Adipose tissue (tissue), 3 donors: ENCODE data around the gene MICALL2. TPM values are rescaled to one million over a fixed set of nuclear protein-coding genes. Genes with fewer than 3 reads are reported as not detected.

Experiments
- H3K27ac ChIP-seq: one replicate; pipeline ENCODE4 v1.5.1; 2013; ENCODE audit warnings: low read depth, low read length
- WGBS, 3 donors: extraction: QIAGEN DNeasy Blood & Tissue Kit; methylation state at CpG; one replicate each; pipeline ENCODE4 v1.1.7; 2013; 5-methylcytosine and 5-hydroxymethylcytosine counted together
- polyA plus RNA-seq, 3 donors: library from polyadenylated mRNA; stranded (reverse); fragments of 200-250 nt; gene quantifications; one replicate each; pipeline ENCODE4 v1.2.3, GENCODE V29; 2013
- donor health status: healthy with polysubstance abuse.
- donor health status: Bipolar disorder and iron deficiency.
- donor health status: healthy.

The MICALL2 gene
- polyA plus RNA-seq, 3 donors, result 8.5 to 24.2 (median 20.9) TPM

DNA sequence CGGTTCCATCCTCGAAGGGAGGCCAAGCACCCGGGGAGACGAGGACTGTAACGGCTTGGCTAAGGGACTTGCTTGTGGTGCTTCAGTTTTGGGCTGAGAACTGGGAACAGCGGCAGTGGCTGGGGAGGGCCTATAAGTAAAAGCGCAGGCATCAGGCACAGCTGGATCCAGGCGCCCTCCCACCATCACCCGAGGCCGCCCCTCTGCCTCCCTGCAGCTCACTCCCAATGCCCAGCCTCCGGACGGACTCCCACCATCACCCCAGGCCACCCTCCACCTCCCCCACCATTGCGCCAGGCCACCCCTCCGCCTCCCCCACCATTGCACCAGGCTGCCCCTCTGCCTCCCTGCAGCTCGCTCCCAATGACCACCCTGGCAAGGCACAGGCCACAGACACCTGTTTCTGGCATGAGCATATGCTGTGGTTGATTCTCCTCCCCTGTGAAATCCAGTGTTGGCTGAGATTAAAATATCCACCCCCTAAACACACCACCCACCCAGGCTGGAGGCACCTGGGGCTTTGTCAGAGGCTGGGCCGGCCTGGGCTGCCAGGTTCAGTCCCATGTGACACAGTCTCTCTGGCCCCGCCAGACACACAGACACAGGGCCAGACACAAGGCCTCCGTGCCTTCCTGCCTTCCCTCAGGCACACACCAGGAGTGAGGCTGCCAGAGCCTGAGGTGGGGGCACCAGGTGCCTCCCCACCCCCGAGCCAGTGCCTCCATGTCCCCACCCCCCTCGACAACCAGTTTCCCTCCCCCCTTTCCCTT is 16.7 kb downstream of the MICALL2 start:
- 91 to 93% (median 91%) methylated on average over 17 to 20 of the region's 20 CpGs for WGBS, 3 donors

GRCh38 chr7:1441615-1442354 is 17.5 kb downstream of the MICALL2 start:
- WGBS, 3 donors, result 84 to 95% (median 87%) methylated on average over 38 to 41 of the region's 41 CpGs
- H3K27ac ChIP-seq, result no peak overlapping the region

More for the DNA sequence above, 16.7 kb downstream of the MICALL2 start:
- H3K27ac ChIP-seq, result no peak overlapping the region

DNA sequence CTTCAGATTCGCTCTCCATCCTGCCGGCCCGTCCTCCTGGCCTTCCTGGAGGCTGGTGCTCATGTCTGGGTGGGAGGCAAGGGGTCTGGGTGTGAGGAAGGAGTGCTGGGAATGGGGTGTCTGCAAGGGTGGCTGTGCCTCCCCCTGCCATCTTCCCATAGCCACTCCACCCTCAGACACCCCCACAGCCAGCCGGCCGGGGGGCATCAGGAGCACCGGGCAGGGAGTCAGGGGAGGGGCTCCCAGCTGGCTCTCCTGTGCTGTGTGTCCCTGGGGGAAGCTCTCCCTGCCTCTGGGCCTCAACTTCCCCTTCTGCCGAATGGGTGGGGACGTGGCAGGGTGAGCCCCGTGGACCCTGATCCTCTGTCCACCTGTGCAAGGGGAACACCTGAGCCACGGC is 18.6 kb downstream of the MICALL2 start:
- 86 to 94% (median 89%) methylated on average over 10 of the region's 10 CpGs for WGBS, 3 donors
- H3K27ac ChIP-seq, result no peak overlapping the region

DNA sequence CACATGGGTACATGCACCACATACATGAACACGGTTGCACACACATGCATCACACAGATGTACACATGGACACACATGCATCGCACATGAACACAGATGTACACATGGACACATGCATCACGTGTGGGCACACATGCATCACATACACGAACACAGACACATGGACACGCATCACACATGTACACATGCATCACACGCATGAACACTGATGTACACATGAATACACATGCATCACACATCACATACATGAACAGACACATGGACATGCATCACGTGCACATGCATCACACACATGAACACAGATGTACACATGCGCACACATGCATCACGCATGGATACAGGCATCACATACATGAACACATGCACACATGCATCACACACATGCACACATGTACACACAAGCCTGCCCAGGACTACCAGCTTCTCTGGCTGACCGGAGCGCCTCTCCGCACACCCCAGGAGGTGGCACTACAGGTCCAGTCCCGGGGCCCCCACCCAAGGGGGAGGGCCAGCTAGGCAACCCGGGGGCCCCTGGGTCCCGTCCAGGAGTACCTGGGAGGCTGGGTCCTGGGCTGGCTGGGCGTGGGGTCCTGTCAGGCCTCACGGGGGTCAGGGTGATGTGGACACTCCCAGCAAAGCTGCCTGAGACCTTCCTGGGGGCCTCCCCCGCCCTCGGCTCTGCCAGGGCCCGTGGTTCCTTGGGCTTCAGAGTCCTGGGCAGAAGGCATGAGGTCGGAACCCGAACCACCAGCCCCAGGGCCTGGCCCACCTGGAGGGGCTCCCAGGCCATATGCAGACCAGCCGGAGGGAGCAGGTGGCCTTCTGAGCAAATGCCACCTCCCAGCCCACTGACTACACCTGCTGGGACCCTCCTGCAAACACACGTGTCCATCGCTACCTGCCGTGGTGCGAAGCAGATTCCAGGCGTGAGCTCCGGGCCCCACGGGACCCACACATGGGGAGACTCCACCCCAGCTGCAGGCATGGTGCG is 19.6 kb downstream of the MICALL2 start:
- 90 to 96% (median 91%) methylated on average over 31 of the region's 31 CpGs for WGBS, 3 donors

DNA sequence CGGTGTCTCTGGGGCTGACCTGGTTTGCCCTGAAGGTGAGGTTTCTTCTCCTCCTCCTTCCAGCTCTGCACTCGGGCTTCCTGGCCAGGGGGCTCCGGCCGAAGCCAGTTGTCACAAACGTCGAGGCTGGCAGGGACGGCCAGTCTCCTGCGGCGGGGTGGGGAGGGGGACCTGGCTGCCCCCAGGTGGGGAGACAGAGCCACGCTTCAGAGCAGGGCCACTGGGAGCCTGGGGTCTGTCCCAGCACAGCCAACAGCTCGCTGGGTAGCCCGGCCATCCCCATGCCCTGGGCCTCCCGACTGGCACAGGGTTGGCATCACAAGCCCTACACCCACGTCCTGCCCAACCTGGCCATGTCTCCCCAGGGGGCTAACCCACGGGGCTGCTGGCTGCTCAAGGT is 20.4 kb downstream of the MICALL2 start:
- 78 to 89% (median 80%) methylated on average over 12 to 15 of the region's 15 CpGs for WGBS, 3 donors
- no peak overlapping the region for H3K27ac ChIP-seq

More for the DNA sequence above, 19.6 kb downstream of the MICALL2 start:
- no peak overlapping the region for H3K27ac ChIP-seq

DNA sequence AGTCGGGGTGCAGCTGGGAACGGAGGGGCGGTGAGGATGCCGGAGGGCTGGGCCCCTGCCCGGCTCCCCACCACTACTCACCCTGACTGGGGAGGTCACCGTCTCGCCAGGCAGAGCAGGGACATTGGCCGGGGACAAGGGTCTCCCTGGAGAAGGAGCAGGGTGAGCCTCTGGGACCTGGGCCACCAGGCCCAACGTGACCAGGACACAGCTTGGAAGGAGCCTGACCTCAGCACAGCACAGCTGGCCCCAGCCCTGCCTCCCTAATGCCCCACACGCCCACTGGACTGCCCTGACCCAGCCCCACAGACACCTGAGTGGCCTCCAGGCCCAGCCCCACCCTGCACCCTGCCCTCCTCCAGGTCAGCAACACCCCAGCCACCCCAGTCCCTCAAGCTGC is 21.1 kb downstream of the MICALL2 start:
- no peak overlapping the region for H3K27ac ChIP-seq
- 93 to 94% (median 94%) methylated on average over 8 to 10 of the region's 10 CpGs for WGBS, 3 donors

DNA sequence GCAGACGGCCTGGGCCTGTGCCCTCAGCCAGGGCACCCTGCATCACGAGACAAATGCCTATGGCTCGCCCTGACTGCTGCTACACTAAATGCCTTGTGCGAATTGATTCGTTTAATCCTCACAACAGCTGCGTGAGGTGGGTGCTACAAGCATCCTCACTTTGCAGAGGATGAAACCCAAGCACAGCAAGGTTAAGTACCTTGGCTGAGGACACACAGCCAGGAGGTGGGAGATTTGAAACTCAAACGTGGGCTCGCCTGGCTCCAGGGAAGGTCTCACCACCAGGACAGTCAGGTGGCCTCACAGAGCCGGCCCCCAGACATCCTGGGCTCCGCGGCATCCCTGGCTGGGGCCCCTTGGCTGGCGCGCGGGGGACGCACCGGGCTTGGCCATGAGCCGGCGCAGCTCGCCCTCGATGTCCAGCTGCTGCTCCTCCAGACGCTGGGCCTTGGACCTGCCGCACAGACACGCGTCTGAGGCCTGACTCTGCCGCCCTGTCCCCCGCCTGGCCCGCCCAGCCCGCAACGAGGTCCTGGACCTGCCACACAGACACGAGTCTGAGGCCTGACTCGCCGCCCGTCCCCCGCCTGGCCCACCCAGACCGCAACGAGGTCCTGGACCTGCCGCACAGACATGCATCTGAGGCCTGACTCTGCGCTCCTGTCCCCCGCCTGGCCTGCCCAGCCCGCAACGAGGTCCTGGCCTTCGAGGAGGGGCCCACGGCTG is 22.0 kb downstream of the MICALL2 start:
- 92 to 93% (median 92%) methylated on average over 41 to 43 of the region's 43 CpGs for WGBS, 3 donors
- no peak overlapping the region for H3K27ac ChIP-seq

DNA sequence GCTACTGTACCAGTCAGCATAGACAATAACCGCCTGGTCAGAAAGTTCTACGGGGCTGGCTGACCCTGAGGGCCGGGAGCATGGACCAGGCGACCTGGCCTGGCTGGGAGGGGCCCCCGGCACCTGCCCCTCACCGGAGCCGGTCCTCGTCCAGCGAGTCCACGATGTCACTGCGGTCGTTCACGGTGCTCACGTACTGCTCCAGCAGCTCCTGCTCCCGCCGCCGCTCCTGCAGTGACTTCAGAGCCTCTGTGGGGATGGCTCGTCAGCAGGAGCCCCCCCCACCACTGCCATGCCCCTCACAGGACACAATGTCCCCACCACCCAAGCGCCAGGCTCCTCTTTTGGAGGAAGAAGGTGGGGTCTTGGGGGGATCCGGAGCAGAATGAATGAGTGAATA is 22.7 kb downstream of the MICALL2 start:
- H3K27ac ChIP-seq, result no peak overlapping the region
- WGBS, 3 donors, result 94 to 96% (median 94%) methylated on average over 20 of the region's 20 CpGs

- H3K27ac ChIP-seq, result no peak overlapping the region
- WGBS, 3 donors, result 87 to 91% (median 90%) methylated on average over 21 to 22 of the region's 22 CpGs
These were observed 24.2 kb downstream of the MICALL2 start for GRCh38 chr7:1434891-1435670.

GRCh38 chr7:1434165-1434718 is 25.0 kb downstream of the MICALL2 start:
- WGBS, 3 donors, result 90 to 94% (median 93%) methylated on average over 35 of the region's 35 CpGs
- H3K27ac ChIP-seq, result no peak overlapping the region

DNA sequence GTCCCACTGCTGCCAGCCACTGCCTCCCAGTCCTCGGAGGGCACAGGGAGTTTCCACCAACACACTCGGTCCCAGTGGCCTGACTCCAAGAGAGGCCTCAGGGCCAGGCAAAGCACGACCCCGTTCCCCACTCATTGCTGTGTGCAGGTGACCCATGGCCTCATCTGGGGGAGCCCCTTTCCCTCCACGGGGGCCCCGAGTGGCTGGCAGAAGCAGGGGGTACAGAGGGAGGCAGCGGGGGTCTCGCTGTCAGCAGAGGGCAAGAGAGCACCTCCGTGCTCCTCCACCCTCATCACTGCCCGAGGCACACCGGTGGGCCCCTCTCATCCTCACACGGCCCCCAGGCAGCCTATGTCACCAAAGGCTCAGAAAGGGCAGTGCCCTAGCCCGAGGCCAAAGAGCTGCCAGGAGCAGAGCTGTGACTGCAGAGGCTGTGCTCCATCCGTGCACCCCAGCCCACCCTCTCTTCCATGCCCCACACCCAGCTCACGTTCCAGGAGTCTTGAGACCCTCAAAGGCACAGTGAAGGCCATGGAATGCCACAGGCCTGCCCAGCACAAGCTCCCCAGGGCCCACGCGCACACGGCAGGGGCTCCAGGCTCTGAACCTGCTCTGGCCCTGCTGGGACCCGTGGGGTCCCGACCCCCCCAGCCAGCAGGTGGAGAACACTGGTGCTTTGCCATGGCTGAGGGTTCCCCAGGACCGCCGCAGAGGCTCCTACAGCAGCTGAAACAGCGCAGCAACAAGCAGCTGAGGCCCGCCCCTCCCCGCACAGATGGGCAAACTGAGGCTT is 25.9 kb downstream of the MICALL2 start:
- 75 to 84% (median 82%) methylated on average over 23 to 25 of the region's 25 CpGs for WGBS, 3 donors
- no peak overlapping the region for H3K27ac ChIP-seq

DNA sequence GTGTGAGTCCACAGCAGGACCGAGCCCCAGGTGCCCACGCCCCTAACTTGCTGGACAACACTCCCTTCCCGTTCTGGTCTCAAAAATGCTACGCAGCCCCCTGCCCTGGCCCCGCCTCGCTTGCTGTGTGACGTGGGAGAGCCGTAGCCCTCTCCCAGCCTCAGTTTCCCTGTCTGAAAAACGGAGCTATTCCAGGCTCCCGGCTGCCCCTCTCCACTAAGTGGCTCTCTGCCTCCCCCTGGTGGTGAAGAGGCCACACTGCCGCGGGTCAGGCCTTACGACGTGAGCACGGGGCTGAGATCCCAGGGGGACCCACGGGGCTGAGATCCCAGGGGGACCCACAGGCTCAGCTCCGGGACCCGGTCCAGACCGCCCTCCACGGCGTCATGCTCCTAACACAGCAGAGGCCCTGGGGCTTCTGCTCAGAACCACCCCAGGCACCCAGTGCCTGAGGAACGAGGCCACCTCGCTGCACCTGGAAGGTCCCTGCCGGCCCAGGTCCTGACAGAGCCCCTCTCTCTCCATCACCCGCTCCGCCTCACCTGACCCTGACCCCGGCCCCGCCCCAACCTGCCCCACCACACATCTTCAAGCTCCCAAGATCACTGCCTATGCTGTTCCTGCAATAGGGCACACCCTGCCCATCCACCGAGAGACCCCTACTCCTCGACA is 26.7 kb downstream of the MICALL2 start:
- WGBS, 3 donors, result 20 to 25% (median 23%) methylated on average over 26 to 30 of the region's 30 CpGs
- no peak overlapping the region for H3K27ac ChIP-seq

DNA sequence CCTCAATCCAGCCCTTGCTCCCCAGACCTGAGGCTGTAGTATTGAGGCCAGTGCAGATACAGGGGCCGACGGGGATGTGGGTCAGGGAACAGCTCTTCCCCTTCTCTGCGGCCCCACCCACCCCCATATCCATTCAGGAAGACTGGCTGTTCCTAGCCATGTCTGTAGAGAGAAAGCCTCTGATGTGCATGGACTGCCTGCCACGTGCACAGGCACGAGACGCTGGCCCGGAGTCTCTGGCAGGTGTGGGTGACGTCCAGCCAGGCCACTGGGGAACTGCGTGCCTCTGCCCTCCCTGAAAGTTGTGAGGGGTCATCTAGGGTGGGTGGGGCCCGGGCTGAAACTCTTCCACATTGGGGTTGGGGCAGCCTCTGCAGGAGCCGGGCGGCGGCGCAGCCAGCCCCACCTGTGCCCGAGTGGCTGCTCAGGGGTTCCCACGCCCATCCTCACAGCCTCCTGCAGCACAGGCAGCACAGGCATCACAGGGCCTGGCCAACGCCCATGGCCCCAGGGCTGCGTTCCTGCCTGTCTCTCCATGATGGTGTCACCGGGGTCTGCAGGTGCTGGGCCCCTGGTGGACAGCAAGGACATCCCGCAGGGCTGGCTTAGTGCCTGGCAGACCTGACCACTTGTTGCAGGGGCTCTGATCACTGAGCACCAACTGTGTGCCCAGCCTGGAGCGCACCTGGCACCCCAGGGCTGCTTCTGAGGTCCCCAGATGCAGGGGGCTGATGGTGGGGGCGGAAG is 27.5 kb downstream of the MICALL2 start:
- 39 to 48% (median 40%) methylated on average over 17 to 22 of the region's 22 CpGs for WGBS, 3 donors
- no peak overlapping the region for H3K27ac ChIP-seq

DNA sequence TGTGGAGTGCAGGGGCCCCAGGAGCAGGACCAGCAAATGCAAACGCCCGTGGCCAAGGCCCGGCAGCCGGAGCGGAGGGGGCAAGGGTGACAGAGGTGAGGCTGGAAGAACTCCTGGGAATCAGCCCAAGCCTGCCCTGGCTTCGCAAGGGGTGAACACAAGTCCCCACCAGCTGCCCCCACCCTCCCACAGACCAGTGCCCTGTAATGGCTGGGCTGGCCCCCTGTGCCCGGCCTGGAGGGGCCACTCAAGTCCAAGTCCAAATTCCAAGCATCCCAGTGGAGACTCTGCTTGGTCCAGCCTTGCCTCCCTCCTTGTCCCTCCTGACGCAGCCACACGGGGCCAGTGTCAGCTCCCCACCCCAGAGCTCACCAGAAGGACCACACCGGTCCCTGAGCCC is 28.0 kb downstream of the MICALL2 start:
- no peak overlapping the region for H3K27ac ChIP-seq
- 45 to 62% (median 58%) methylated on average over 10 of the region's 10 CpGs for WGBS, 3 donors
